T-helper 1 cell treated with Interleukin-12 subunit alpha and Interleukin-12 subunit beta and Interleukin-4 antibody, amounts not matched to agents 30 ng/mL and 1 ng/mL, for 36 hours (primary cell): ENCODE measurements around the gene PTDSS2. TPM values are rescaled to one million over a fixed set of nuclear protein-coding genes. Genes with fewer than 3 reads are reported as not detected.
"Not testable (repeated sequence)": the region's sequence is repeated elsewhere in the genome, so short reads cannot be mapped to it uniquely, and the experiment has no call there.

Experiments used
- intact Hi-C: fragments of 100-400 bp; cut with micrococcal nuclease; formaldehyde crosslinking; loops from one replicate; pipeline ENCODE4 v1.15.1; 2024
- total RNA-seq: library from RNA; stranded (reverse); gene quantifications from 2 replicates; pipeline ENCODE4 v1.2.3, GENCODE V29; 2022

Gene PTDSS2
- total RNA-seq, result 24.9 and 30.8 TPM in 2 replicates

DNA sequence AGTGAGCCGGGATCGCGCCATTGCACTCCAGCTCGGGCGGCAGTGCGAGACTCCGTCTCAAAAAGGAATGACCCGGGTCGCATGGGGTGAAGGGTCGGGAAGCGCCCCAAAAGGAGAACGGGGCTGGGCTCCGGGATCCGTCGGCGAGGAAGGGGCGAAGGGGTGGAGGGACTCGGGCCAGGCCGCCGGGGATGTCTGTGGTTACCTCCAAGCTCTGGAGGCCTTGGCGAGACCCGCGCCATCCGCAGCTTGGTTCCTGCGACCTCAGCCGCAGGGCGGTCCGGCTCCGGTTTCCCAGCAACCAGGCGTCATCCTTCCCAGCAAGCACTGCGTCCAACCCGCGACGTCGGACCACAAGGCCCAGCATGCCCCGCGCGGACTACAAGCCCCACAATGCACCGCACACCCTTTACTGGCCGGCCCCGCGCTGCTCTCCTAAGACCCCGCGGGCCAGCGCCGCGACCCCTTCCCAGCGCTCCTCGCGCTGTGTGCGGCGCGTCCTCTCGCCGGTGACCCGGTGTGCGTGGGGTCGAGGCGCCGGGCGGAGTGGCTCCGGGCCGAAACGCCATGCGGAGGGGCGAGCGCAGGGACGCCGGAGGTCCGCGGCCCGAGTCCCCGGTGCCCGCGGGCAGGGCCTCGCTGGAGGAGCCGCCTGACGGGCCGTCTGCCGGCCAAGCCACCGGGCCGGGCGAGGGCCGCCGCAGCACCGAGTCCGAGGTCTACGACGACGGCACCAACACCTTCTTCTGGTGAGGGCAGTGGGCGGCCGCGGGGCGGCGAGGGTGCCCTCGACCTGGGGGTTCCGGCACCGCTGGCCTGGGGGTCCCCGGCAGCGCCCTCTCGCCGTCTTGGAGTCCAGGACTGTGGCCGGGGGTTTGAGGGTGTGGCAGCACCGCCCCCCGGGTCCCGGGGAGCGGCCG is at the start of gene PTDSS2:
TSS of gene PTDSS2 (plus strand) at position 391 of the 920 bp plus-strand sequence. CDS start at position 568, 177 bp downstream.
- intact Hi-C loops, result loop anchor here (1.0 to 5.0 kb wide), 7 partner anchors 93 to 357 kb away; partner anchors contain the start of genes BET1L, DEAF1, PIDD1 and RIC8A

DNA sequence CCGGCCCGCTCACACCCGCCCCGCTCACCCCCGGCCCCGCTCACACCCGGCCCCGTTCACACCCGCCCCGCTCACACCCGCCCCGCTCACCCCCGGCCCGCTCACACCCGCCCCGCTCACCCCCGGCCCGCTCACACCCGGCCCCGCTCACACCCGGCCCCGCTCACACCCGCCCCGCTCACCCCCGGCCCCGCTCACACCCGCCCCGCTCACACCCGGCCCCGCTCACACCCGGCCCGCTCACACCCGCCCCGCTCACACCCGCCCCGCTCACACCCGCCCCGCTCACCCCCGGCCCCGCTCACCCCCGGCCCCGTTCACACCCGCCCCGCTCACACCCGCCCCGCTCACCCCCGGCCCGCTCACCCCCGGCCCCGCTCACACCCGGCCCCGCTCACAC is 48.9 kb upstream of the PTDSS2 start:
- intact Hi-C loops, result not testable (repeated sequence)

GRCh38 chr11:403021-403760 is 46.9 kb upstream of the PTDSS2 start:
- intact Hi-C loops, result no loop called here

DNA sequence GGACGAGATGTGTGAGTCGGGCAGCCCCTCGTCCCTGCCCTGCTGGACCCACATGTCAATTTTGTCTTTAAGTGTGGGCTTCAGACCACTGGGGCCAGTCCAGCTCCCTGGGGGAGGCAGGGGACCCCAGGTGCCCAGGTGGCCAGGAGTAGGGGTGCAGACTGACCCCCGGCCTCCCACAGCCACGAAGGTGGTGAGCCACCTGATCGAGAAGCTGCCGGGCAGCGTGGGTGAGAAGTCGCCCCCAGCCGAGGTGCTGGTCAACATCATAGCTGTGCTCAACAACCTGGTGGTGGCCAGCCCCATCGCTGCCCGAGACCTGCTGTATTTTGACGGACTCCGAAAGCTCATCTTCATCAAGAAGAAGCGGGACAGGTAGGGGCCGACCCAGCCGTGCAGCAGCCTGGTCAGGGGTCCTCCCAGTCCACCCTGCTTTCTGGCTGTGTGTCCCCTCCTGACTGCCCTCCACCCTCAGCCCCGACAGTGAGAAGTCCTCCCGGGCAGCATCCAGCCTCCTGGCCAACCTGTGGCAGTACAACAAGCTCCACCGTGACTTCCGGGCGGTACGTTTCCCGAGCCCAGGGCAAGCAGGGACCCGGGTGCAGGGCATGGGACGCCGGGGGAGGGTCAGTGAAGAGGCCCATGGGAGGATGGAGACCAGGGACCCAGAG is 46.2 kb upstream of the PTDSS2 start:
- intact Hi-C loops, result no loop called here

GRCh38 chr11:404551-405264 is 45.4 kb upstream of the PTDSS2 start:
- intact Hi-C loops, result loop anchor here (5.0 kb wide), 1 partner anchor 47 kb away; no protein-coding TSS in a partner anchor

- intact Hi-C loops, result loop anchor here (5.0 kb wide), 1 partner anchor 48 kb away; no protein-coding TSS in a partner anchor
Measured at GRCh38 chr11:405323-405953, 44.6 kb upstream of the PTDSS2 start.

- intact Hi-C loops, result loop anchor here (2.0 to 5.0 kb wide), 6 partner anchors 49 to 391 kb away; partner anchors contain the start of genes PSMD13 and SIRT3
Measured at GRCh38 chr11:405954-406795, 43.9 kb upstream of the PTDSS2 start.

- intact Hi-C loops, result loop anchor here (1.0 to 5.0 kb wide), 11 partner anchors 8 to 390 kb away; partner anchors contain the start of genes BET1L, PSMD13, RIC8A and RNH1
Measured at GRCh38 chr11:406796-407650, 43.1 kb upstream of the PTDSS2 start.

GRCh38 chr11:407651-408123 is 42.4 kb upstream of the PTDSS2 start:
- intact Hi-C loops, result loop anchor here (1.0 to 5.0 kb wide), 11 partner anchors 8 to 389 kb away; partner anchors contain the start of genes BET1L, PSMD13, RIC8A and RNH1

DNA sequence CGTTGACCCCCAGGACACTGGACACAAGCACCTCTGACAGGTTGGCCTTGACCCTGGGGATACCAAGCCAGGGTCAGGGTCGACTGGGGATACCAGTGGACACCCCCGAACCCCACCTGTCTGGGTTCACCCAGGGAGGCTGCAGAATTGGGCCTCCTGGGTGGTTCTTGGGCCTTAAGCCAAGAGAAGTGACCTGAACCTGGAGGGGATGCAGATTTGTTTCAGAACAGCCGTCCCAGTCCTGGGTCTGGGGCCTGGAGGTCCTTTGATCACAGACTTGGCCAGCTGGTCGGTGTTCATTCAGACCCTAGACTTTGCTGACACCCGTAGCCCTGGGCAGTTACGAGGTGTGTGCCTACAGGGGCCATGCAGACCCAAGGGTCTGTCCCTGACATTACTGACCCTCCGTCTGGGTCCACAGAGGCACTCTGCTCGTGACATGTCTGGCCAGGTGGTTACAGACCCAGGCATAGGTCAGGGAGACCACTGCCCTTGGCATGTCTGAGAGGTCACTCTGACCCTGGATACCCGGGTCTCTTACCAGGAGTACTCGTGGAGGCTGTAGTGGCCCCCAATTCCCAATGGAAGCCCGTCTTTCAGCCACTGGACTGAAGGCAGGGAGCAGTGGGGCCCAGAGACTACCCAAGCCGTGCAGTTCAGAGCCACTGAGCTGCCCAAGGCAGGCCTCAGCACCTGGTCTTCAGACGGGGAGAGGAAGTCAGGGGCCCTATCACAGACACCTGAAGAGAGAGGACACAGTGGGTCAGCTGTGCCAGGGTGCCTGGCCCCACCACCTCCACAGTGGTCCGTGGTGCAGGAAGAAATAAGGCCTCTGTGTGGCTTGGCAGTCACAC is 41.7 kb upstream of the PTDSS2 start:
- intact Hi-C loops, result loop anchor here (5.0 kb wide), 1 partner anchor 51 kb away; no protein-coding TSS in a partner anchor

DNA sequence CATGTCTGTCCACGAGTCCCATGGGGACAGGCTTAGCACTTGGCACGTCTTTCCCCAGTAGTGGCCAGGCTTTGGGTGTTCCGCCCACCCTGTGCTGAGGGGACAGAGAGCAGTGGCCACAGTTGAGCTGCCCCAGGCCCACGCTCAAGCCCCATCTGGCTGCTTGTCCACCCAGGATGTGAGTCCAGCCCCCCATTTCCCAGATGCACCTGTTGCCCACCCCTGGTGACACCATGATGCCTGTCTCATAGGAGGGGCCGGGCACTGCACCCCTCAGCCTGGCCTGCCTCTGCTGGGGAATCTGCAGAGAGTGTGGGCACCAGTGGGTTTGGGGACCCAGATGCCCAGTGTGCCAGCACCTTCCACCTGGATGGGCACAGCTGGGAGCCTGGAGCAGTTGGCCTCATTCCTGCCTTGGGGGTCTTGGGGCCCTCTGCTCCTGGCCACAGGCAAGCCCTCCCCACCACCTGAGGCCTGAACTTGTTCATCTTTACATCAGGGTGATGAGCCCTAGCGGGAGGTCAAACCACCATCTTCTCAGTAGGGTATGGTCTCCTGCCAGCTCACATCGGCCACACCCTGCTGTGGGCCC is 41.0 kb upstream of the PTDSS2 start:
- intact Hi-C loops, result loop anchor here (5.0 kb wide), 1 partner anchor 52 kb away; no protein-coding TSS in a partner anchor

- intact Hi-C loops, result loop anchor here (5.0 kb wide), 1 partner anchor 53 kb away; no protein-coding TSS in a partner anchor
Measured at GRCh38 chr11:409600-410483, 40.2 kb upstream of the PTDSS2 start.

- intact Hi-C loops, result not testable (repeated sequence)
Measured at GRCh38 chr11:410711-411110, 39.4 kb upstream of the PTDSS2 start.

GRCh38 chr11:411520-411919 is 38.6 kb upstream of the PTDSS2 start:
- intact Hi-C loops, result not testable (repeated sequence)

- intact Hi-C loops, result no loop called here
Measured at GRCh38 chr11:412641-413119, 37.4 kb upstream of the PTDSS2 start.
